HG03432 (cell line): ENCODE data around the gene HSPB3.
"Not testable (repeated sequence)": the region's sequence is repeated elsewhere in the genome, so short reads cannot be mapped to it uniquely, and the experiment has no call there.

Experiments
- ATAC-seq: cut with Tn5 transposase; IDR thresholded peaks from one replicate; pipeline ENCODE4 v1.9.1; 2021; ENCODE audit warnings: mild to moderate bottlenecking, moderate library complexity; ENCODE audit not compliant: unreplicated experiment

Gene HSPB3

DNA sequence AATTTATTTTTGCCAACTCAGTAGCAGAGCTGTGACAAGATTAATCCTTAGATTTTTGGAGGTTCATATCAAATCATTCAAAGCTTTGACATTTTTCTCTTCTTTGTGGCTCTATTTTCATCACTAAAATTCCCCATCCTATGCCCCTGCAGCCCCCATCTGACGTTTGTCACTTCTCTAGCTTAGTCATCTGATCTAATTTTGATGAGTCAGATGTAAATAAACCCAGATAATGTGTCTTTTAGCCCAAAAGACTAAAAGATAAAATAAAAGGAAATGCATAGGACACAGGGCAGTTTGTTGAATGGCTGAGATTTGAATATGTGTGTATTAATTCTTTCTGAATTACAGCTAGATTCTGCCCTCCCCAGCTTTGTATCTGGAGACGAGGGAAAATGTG lies 897 bp upstream of the HSPB3 start:
- no peak for ATAC-seq

DNA sequence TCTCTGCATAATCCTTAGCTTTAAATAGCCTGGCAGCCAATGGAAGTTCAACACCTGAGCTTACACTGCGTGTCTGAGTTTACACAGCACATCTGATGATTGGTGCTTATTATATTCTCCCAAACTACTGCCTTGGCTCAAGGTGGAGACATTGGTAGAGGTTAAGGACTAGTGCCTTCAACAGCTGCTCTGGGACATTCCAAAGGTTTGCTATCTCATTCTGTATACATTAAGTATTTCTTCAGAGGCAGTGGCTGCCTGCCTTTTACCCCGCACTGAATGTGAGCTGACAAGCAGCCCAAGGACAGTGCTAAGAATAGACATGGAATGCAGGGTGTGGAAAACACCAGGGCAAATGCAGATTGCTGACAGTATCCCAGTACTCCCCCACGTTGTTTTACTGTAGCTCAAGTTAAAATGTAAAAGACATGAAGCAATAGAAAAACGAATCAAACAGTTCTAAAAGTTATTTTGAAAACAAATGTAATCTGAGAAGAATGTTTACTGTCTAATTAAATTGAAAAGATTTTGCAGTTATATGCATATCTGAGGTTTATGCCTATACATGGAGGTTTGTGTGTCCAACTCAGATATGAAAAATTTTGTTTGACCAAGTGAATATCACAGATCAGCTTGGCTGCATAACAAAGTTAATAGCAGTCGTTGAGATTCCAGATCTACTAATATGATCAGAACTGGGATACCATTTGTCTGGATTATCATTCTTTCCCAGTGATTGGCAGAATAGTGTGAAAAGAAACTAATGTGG lies 1.8 kb downstream of the HSPB3 start:
- no peak for ATAC-seq

DNA sequence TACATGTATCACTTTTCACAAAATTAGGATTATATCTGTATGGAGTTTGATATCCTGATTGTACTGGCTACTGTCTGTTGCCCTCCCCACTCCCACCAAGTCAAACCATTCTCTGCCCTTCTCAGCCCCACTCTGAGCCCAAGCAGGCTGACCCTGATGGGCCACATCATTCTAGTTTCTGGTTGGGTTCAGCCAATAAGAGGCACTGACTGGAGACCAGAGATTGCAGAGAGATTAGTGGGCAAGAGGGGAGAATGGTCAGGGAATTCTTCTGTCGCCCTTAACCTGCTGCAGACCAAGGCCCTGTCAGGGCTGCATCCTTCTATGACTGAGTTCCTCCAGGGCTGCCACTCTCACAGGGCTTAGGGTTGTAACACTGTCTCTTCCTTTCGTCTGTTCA lies 2.7 kb downstream of the HSPB3 start:
- ATAC-seq = no peak

DNA sequence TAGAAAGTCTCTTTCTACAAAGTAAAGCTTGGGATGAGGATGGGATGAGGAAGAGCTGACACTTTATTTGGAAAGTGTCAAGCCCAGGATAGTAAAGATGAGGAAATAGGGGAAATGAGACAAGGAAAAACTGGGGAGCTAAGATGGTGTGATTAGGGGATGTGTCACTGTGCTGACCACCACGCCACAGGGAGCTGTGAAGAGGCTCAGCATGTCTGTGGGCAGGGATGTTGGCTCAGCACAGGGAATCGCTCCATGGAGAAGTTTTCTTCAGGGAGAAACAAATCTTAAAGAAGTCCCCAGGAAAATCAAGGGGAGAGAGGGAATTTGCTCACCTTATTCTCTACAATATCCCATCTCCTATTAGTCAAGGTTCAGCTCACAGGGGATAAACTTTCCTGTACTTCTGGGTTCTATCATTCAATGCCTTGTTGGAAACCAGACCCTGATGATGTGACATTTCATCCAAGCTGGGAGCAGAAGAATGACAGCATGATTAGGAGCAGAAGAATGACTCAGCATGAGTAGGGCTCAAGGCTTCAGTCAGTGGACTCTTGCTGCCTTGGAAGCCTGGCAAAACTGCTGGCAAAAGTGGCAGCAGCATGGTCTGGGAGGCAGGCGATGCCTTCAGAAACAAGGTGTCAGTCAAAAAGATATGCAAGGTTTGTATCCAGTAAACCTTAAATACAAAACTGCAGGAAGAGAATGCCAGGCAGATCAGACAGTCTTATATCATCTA lies 4.9 kb downstream of the HSPB3 start:
- no peak for ATAC-seq

DNA sequence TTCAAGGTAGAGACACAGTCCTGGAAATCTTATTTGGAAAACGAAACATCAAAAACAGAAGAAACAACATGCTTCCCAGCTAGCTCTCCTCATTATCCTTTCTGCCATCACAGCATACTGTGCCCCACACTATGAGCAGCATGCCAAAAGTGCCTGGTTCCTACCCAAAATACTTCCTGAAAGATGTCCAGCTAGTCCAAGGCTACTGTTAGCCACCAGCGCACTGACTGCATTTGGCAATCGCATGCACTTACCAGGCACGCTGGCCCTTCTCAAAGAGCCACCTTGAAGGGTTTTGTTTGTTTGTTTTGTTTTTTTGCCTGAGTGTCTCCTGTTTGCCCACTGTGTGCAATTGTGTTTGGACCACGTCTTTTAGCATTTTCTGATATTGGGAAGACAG lies 6.8 kb downstream of the HSPB3 start:
- no peak for ATAC-seq

DNA sequence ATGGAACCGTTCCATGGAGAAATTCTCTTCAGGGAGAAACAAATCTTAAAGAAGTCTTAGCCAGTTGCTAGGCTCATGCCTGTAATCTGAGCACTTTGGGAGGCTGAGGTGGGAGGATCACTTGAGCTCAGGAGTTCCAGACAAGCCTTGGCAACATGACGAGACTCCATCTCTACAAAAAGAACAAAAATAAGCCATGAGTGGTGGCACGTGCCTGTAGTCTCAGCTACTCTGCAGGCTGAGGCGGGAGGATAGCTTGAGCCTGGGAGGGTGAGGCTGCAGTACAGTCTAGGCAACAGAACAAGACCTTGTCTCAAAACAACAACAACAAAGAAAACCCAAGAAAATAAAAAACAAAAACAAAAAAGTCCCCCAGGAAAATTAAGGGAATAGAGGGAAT lies 8.2 kb downstream of the HSPB3 start:
- ATAC-seq = no peak

DNA sequence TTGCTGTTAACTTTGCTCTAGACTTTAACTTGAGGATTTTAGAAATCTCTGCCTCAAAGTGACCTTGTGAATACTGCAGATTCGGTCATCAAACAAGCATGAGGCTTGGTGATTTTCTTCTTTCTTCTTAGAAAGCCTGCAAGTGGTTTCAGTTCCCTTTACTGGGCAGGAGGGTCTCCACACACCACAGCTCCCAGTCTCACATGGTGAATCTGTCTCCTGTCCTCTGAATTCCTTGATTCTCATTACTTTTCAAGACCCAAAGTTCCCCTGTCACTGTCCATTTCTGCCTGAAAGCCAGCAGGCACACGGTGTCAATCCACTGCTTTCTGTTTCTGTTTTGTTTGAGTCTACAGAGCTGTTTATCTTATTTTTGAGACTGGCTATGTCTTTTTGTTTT lies 14.1 kb downstream of the HSPB3 start:
- peak; percentile 96 for ATAC-seq

DNA sequence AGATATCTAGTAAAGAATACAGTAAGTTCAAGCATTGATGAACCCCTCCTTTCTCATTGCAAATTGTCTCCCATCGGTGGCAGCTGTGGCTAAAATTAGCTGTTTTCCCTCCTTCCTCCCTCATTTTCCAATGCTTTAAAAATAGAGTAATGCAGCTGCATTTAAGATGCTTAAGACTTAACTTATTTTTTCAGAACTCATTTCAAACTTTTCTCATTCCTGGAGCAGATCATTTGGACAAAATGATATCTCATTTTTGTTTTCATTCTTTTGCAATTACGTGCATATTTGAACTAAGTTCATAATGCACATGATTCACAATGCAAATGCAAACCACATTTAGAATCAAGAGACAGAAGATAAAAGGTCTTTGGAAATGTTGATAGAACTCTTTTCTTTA lies 14.6 kb downstream of the HSPB3 start:
- no peak for ATAC-seq

DNA sequence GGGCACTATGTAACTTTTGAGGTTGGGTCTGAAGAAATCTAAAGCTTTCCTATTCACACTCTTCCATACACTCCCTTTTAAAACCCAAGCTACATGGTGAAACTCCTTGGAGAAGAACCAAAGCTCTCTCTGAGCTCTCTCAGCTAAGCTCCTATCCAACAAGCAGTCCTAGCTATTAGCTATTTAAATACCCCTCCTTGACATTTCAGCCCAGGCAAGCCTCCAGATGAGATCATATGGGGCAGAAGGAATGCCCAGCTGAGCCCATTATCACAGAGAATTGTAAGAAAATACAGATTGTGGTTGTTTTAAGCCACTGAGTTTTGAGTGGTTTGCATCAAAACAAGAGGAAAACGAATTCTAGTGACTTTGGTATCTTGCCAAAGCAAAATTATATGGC lies 15.2 kb downstream of the HSPB3 start:
- no peak for ATAC-seq

DNA sequence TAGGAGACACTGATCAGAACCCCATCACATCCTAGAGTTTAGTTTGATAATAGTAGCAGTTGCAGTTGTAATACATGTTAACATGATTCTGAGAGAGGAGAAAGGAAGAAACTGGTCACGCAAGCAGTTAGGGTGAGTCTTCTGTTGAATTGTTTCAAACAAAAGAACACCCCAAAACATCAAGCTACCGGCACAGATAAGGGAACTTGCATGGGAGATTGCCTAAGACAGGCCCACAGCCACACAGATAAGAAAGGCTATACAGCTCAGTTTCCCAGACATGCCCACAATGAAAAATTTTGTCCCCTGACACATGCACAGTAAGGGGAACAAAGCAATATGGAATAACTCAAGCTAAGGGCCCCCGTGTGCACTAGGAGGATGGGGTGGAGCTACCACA lies 15.9 kb downstream of the HSPB3 start:
- no peak for ATAC-seq

DNA sequence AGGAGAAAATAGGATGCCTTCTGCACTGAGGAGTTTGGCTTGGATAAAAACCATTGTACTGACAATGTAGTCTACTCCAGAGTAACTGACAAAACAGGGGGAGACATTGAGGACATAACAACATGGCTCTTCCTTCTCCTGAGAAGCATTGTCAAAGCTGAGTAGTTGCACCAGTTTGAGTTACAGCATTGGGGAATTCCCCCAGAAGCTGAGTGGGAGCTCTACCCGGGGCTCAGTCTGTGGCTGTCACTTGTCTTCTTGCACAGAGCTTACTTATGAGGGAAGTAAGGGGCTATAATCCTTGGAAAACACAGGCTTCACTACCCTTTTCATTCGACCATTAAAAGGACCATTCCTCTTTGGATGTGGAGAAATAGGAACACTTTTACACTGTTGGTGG lies 21.2 kb downstream of the HSPB3 start:
- ATAC-seq = no peak

DNA sequence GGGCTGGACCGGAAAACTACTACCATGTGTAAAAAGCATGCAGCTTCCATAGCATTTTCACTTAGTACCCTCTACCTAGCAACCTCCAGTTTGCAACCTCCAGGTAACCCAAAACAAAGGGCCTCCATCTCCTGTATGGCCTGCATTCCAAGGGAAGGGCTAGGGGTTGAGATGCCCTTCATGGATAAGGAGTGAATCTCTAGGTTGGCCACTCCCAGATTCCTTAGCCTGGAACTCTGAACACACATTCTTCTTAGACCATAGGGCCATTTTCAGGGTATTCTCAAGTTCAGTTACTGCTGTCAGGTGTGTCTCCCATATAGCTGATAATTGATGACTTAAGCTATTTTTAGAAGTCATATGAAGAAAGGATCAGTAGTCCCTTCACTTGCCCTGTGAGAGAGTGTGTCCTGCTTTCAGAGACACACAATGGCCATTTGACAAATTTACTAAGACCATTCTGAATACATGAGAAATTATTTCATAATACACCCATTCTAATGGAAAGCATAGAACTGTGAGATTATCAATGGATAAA lies 22.5 kb downstream of the HSPB3 start:
- no peak for ATAC-seq

DNA sequence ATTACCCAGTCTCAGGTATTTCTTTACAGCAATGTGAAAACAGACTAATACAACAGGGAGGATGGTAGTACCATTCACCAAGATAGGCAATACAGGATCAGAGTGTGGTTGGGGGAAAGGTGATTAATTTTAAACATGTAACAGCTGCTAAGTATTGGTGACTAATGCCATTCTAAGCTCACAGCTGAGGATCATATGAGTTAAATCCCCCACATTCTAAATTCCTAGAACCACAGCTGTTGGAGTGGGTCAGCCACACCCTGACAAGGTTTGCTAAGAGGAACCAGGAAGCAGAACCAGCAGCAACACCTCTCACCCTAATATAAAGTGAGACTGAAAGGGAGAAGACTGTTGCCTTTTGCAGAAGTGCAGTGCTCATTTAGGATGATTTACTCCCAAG lies 24.8 kb downstream of the HSPB3 start:
- no peak for ATAC-seq

DNA sequence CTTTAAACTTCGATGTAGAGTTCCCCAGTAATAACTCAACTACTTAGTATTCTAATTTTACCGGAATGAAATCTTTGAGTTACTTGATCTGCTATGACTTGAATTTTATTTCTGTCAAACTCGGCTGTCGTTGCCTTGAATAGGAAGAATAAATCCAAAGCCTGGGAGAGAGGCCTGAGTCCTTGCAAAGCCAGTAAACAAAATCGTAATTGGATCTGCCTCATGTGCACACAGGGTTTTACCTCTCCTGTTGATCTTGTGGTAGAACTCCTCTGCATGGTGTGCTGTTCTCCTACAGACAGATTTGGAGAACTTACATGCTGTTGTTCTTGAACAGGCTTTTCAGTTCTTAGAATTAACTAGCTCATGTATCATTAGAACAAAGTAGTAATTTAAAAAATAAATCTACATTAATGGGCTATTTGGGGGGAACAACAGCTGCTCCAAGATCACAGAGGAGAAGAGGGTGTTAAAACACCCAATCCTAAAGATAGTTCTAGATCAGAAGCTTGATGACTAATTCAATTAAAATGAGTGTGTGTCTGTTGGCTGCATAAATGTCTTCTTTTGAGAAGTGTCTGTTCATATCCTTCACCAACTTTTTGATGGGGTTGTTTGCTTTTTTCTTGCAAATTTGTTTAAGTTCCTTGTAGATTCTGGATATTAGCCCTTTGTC lies 28.9 kb downstream of the HSPB3 start:
- ATAC-seq = no peak

DNA sequence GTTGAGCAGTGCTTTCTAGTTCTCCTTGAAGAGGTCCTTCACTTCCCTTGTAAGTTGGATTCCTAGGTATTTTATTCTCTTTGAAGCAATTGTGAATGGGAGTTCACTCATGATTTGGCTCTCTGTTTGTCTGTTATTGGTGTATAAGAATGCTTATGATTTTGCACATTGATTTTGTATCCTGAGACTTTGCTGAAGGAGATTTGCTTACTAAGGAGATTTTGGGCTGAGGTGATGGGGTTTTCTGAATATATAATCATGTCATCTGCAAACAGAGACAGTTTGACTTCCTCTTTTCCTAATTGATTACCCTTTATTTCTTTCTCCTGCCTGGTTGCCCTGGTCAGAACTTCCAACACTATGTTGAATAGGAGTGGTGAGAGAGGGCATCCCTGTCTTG lies 30.2 kb downstream of the HSPB3 start:
- ATAC-seq = not testable (repeated sequence)

DNA sequence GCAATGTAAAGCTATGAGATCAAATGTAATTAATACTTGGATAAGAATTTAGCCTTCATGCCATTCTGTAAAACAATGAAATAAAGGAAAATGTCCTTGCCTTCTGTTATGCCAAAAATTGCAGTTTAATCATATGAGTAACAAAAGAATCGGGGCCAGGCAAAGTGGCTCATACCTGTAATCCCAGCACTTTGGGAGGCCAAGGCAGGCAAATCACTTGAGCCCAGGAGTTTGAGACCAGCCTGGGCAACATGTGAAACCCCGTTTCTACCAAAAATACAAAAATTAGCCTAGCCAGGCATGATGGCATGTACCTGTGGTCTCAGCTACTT lies 34.1 kb downstream of the HSPB3 start:
- ATAC-seq = not testable (repeated sequence)

DNA sequence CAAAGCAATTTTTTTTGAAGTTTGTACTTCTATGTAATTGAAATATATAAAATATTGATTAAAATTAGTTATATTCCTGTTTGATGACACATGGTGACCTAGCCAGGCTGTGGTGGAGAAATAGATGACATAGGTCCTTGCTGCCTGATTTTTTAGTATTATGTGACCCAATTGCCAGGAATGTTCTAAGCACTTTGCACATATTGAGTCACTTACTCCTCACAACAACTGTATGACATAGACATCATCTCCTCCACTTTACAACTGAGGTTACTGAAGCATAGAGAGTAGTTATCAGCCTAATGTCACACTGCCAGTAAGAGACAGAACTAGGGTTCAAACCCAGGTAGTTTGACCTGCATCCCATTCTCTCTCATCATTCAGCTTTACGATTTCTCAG lies 35.8 kb downstream of the HSPB3 start:
- no peak for ATAC-seq

DNA sequence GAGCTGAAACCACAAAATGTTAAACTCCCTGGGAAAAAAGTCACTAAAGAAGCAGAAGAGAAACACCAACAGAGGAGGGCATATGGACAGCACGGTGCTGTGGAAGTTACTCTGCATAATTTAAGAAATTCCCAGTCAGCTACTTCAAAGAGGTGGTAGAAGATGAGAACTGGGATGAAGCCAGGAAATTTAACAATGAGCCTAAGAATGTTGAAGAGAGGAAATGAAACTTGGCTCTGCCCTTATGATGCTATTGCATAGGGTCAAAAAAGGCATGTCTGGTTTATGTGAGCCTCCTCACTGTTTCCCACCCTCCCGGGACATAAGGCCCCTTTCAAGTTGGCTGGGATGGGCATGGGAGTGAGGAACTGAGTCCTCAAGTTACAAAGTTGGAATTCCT lies 36.7 kb downstream of the HSPB3 start:
- ATAC-seq = no peak

DNA sequence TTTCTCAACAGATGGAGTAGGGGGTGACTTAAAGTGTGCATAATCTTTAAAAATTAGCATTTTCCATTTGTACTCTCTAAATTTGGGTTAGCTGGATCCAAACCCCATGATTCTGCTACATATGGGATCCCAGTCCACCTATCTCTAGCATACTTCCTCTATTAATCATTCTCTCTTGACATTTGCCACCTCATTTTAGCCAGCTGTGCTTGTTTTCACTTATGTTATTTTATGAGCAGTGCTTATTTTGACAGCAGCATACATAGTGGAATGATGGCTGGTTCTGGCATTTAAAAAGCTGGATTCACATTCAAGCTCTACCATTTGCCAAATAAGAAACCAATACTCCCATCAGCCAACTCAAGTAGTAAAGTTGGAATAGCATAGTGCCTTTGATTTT lies 39.5 kb downstream of the HSPB3 start:
- ATAC-seq = no peak
